IPS DF 4.7 (cell line): ENCODE data around the gene EFNA3.

ENCODE experiments used
- DNase-seq: peaks from one replicate; pipeline ENCODE4 v3.0.0-alpha.2; 2013; ENCODE audit warnings: low spot score; ENCODE audit errors: extremely low read depth

EFNA3 gene

DNA sequence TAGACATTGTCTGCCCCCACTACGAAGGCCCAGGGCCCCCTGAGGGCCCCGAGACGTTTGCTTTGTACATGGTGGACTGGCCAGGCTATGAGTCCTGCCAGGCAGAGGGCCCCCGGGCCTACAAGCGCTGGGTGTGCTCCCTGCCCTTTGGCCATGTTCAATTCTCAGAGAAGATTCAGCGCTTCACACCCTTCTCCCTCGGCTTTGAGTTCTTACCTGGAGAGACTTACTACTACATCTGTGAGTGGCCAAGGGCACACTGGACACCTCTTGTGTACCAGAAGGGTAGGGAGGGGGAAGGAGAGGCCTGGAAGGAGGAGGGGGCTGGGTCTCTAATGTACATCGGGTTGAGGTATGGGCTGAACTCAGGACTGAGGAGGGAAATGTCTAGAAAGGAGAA, 11.9 kb upstream of the EFNA3 start:
- no peak for DNase-seq

DNA sequence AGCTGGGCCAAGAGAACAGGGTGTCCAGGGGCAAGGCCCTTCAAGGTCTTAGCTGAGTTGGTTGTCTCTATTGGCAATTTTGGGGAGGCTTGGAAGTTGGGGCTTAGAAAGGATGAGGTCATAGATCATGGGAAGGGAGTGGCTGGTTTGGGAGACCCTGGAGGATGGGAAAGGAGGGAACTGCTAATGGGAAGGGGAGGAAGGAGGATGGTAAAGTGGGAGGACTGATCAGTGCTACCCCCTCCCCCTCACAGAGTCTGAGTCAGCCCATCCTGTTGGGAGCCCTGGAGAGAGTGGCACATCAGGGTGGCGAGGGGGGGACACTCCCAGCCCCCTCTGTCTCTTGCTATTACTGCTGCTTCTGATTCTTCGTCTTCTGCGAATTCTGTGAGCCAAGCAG, 10.0 kb upstream of the EFNA3 start:
- no peak for DNase-seq

DNA sequence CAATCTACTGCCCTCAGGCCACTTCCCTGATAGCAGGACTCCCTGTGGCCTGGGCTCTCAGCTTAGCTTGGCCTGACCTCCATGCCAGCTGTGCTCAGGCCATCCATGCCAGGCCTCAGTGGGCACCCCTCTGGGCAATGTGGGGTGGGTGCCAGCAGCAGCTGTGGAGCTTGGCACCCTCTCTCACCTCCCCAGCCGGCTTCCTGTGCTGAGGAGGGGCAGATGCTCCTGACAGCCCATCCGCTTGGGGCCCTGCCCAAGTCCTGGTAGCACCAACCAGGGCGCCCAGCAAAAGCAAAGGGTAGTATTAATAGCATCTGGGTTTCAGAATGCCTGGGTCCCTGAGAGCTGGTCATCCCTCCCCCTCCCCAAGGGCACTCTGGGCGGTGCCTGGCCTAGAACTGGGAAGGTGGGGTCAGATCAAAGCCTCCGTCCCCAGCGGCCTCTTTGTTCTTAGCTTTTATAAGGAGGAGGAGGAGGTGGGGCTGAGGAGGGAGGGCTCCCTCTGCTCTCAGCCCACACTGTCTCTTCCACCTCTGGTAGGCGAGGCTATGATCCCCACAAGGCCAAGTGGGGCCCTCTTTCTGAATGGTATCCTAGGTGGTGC, 9.0 kb upstream of the EFNA3 start:
- no peak for DNase-seq

DNA sequence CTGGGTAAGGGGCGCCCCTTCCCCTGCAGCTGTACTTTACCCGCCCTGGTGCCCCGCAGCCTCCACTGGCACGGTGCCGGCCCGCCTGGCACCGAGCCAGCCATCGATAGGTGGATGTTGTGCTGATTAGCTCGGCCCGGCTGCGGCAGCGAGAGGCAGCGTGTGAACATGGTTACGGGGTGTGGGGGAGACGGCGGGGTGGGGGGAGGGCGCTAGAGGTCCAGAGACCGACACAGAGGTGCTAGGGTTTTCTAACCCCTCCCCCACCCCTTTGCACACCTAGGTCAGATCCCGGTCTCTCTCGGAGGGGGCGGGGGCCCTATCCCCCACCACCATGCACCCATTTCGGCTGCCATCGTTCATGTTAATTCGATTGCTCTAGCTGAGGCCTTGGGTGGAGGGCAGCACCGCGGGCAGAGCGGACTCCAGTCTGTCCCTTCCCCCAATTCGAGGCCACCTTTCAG, 8.4 kb upstream of the EFNA3 start:
- no peak for DNase-seq

DNA sequence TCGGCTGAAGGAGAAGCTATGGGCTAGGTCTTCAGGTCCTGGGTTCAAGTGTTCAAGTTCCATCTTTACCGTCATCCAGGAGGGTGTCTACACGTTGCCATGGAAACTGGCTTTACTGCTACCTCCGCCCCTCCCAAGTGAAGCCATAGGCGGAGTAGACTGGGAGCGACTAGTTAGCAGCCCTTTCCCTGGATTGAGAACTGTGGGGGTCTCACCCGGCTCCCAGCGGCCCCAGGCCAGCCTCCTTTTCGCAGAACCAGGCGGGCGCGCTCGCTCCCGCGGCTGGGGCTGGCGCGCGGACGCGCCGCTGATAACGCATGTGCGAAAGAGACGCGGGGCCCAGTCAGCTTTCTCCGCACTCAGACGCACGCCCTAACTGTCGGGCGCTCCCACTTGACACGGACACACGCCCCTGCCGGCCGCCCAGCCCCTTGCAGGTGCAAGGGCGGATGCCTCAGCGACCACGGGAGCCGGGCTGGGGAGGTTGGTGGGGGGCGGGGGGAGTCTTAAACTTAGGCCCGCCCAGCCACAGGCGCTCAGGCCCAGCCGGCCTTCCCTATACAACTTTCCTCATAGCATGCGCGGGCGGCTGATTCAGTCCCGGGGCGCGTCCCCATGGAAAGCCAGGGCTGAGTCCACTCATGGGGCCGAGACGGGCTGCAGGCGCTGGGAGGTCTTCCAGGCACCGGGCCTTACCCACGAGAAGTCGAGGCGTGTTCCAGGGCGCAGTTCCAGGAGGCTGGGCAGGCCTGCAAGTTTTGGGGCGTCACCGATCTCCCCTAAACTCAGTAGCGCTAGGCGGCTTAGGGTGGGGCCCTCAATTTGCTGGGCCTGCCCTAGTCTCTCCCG, 7.7 kb upstream of the EFNA3 start:
- no peak for DNase-seq

DNA sequence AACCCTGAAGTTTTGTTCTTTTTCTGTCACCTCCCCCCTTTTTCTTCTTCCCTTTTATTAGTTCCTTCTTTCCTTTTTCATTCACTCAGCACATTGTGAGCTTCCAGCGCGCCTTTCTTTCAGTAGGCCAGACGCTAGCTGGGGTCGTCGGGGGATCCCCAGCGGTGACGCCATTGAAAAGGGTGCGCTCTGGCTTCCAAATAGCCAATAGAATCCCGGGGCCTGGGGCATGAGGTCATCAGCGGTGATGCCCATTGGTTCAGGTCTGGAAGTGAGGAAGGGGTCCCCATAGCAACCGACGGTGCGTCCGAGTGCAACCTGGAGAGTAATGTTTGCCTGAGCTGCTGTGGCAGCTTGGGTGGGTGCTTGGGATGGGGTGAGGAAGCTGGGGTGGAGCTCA, 6.9 kb upstream of the EFNA3 start:
- no peak for DNase-seq

DNA sequence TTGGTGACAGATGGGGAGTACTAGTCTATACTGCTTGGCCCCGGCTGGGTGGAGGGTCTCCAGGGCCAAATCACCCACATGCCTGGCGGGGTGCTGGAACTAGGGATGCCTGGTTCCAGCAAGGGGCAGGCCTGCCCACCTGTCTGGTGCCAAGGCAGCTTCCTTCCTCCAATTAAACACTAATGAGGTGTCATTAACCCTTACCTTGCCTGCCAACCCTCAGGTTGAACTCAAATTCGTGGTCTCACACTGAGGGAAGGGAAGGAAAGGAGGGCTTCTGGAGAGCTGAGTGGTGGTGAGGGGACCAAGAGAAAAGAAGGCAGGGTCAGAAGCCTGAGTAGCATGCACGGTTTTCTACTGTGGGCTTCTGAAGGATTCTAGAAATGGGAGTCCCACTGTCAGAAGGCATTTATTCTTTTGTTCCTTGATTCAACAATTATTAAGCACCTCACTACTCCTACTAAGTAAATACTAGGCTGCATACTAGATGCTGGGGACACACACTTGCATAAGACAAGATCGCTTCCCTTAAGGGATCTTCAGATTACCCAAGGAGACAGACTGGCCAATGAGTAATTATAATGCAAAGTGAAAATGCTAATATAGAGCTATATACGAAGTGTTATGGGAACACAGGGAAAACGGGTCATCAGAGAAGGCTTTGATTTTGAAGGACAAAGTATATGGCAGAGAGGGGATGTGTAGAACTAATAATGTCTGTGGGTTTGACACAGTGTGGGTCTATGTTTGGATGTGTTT, 5.9 kb upstream of the EFNA3 start:
- no peak for DNase-seq

DNA sequence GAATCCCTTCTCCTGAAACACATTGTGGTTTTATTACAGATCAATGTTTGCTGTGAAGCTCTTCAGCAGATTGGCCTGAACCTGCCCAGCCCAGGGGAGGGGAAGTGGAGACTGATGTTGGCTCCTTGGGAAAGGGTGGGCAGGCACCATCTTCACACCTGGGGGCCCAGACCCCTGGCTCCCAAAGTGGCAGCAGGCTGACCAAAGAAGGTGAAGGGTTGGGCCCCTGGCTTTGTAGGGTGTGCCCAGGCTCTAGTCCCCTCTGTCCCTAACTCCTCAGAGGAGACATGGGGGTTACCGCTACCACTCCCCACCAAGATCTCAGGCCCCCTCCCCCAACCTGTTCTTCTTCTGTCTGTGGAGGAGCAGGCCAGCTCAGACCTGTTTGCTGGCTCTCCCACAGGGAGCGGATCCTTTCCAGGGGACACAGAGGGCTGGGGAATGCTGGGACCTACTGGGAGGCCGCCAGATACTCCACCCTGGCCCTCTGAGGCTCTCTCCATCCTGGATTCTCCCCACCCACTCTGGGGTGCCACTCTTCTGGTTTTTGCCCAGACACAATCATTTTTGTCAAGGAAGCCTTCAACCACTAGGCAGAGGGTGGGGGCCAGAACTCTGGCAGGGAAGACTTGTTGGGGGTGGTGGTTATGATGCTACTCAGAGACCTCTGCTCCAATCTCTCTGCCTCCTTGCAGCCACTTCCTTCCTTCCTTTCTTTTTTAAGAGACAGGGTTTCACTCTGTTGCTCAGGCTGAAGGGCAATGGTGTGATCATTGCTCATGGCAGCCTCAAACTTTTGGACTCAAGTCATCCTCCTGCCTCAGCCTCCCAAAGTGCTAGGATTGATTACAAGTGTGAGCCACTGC, 5.0 kb upstream of the EFNA3 start:
- no peak for DNase-seq

DNA sequence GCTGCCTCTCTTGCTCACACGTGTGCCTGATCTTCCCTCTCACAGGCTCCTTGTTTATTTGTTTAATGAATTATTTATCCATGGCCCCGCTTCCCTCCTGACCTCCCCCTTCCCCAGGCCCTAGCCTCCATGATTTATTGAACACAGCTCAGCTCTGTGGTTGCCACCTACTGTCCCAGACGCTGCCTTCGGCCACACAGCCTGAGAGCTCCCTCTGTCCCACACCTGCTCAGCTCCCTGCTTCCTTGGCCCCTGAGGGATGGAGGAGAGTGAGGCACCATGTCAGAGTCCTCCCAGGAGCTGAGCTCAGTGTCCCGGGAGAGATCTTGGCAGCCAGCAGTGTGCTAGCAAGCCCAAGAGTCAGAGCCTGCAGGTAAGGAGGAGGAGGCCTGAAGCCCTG, 3.1 kb upstream of the EFNA3 start:
- no peak for DNase-seq

DNA sequence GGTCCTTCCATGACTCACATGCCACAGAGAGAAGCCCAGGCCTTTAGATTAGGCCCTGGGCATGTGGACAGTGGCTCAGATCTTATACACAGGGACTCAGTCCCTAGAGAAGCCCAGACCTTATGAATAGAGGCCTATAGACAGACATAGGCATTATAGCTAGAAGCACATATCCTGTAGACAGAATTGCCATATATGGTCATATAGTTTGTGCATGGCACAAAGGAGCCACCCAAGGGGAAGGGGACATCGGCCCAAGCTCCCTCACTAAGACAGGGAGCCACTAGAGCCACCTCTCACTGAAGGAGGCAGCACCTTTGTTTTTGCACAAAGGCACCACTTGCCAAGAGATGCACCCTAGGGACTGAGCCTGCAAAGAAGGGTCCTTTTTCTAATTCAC, 2.3 kb upstream of the EFNA3 start:
- DNase-seq: no peak

DNA sequence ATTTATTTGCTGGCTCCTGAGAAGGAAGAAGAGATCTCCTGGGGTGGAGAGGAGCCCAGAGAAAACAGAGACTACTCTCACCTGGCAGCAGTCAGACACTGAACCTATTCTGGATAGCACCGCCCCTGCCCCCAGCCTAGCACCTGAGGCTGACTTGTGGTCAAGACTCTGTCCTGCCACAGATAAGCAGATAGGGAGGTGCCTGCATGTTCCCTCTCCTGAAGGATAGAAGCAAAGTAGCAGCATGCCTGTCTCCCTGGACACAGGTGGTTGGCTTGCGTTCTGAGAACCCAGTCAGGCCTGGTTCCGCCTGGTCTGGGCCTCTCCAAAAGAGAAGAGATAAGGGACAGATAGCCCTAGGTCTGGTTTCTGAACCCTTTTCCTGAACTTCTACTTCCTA, 1.3 kb upstream of the EFNA3 start:
- DNase-seq: no peak

DNA sequence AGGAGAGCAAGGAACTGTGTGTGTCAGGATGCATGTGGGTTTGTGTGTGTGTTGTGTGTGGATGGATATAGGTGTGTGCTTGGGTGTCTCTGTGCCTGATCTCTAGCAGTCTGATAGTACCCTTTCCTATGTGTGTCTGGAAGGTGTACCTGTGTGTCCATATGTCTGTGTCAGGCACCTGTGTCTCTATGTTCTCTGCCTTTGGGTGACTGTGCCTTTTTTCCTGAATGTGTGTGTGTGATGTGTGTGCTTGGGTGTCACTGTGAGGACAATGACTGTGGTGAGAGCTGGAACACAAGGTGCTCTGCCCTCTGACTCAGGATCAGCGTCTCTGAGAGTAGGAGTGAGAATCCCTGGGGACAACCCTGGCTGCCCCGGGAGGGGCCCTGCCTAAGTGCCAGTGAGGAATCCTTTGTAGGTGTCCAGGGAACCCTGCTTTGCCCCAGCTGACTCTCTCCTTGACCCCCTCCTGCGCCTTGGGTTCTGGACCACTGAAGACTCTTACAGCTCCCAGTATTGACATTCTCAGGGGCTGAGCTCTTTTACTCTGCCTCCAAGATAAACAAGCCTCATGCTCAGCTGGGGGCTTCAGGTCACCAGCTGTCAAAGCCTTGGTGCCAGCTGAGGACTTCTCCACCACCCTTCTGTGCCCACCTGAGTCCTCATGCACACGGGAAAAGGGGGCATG, 735 bp upstream of the EFNA3 start:
- DNase-seq: no peak

DNA sequence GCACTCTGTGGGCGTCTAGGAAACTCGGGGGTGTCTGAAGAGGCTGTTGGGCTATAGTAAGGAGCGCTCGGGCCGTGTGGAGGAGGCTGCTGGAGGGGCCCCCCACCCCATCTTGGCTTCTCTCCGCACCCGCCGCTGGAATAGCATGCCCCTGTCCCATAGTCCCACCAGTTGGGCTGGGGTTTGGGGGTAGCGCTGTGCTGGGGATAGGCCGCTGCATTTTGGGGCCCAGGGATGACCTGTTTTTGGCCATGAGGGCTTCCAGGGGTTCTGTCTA, 511 bp downstream of the EFNA3 start:
- DNase-seq: no peak

DNA sequence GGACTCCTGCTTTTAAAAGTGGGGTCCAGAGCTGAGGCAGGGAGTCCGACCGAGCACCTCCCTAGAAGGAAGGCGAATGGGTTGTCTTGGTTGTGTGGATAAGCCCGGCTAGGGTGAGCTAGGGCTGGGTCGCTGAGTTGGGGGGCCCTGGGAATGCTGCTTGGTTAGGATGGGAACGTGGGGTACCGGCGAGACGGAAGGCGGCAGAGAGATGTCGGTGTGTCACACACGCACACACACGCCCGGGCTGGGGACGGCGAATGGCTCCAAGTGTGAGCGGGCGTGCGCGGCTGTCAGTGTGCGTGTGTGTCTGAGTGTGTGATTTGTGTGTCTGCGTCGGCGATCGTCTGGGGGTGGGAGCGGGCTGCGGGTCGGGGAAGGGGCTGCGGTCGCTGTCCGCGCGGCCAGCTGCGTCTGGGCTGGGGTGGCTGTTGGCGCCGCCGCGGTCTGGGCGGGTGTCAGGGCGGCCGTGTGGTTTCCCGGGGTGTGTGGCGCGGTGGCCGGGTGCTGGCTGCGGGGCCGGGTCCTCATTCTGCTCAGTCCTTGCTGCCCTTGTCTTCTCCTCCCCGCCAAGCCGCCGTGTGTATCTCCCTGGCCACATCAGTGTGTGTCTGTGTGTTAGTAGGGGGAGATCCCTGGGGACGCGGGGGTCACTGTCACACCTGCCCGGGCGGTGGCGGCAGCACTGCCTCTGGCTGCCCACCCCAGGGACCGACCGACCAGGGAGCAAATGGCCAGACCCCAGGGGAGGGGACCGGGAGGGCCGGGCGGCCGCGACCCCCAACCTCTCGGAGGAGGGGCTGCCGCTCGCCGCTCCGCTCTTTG, 1.1 kb downstream of the EFNA3 start:
- DNase-seq: no peak

DNA sequence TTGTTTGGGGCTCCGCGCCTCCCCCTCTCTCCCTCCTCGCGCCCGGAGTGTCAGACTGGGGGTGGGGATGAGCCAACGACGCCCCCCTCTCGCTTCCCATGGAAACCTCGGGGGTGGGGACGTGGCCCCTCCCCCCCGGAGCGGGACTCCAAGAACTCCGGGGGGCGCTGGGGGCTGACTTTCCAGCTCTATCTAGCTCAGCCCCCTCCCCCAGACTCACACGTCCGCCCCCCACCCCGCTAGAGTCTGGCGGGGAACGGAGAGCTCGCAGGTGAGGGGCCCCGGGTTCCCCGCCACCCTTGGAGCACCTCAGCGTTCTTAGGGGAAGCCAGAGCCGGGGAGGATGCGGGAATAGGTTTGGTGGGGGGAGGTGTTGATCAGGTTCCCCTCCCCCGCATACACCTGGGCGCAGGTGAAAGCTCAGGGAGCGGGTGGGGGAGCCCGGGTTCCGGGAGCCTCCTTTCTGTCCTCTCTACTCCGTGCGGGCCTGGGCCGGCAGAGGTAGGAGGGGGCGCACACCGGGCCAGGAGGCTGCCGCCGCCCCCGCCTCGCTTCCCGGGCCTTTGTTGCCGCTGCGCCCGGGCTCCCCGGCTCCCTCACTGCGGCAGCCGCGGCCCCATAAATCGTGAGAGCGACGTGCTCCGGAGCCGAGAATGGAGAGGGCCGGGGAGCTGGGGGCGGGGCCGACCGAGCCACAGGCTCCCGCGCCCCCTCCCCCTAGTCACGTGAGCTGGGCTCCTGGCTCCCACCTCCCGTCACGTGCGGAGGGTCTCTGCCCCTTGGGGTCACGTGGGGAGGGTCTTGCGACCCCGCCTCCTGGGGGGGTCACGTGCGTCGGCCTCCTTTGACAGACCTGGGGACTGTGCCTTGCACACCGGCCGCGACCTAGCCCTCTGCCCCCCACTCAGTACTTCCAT, 1.9 kb downstream of the EFNA3 start:
- no peak for DNase-seq

DNA sequence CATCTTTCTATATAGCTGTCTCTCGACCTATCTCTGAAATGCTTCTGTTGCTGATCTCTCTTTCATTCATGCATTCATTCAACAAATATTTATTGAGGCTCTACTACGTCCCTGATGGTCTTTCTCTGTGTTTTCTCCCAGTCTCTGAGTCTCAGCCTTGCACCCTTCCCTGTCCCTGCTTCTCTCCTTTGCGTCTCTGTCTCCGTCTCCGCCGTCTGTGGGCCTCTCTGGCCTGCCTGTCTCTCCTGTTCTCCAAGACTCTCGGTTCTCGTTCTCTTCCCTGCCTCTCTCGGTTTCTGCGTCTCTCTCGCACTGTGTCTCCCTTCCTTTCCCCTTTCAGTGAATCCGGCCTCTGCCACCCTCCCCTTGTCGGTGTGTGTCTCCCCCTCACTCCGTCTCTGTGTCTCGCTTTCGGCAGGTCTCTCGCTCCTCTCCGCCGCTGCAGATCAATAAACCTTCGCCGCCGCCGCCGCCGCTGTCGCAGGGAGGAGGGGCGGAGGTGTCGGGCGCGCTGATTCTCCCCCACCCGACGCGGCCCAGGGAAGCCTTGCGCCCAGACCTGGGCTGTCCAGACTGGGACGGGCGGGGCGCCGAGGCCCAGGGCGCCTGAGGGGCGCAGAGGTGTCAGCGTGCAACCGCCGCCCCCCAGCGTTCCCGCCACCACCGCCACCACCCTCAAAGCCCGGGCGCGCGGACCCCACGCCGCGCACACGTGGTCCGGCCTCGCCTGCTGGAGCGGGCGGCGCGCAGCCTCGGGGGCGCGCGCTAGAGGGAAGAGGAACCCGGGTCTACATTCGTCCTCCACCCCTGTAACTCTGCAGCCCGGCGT, 3.0 kb downstream of the EFNA3 start:
- DNase-seq: no peak

DNA sequence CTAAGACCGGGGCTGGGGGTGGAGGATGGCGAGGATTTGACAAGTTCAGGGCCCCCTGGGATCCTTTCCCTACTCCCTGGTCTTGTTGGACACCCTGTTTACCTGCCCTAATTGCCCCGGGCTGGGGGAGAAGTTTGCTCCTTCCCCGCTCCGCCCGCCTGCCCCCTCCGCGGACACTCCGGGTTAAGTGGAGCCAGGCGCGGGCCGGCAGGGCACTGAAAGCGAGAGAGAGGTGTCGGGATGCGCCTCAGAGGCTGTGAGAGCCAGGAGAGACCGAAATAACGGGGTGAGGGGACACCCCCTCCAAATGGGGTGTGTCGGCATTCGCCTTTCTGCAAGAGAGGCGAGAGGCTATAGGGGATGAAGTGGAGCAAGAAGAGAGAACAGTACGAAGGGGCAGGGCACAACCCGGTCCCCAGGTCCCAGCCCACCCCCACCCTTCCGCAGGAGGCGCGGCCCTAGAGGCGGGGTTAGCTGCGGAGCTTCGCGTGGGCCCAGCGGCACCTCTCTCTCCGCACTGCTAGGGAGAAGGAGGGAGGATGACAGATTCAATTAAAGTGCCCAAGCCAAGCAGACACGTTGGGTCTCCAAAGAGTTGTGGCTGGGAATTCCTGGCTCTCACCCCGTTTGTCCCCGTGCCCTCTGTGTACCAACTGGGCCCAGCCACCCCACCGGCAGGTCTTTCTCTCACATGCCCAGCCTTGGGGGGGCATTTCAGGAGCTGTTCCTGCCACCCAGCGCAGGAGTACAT, 3.8 kb downstream of the EFNA3 start:
- DNase-seq: no peak
